Chondrocyte (in vitro differentiated cells): ENCODE measurements around the gene SMIM10L2A. TPM values are rescaled to one million over a fixed set of nuclear protein-coding genes. Genes with fewer than 3 reads are reported as not detected.

Experiments used
- DNase-seq: peaks from one replicate; pipeline ENCODE4 v3.0.0; 2021; ENCODE audit warnings: mixed read lengths, low spot score
- H3K27ac Mint-ChIP-seq: one replicate; pipeline ENCODE4 v1.8.0; 2021; ENCODE audit warnings: mild to moderate bottlenecking, moderate library complexity, mixed read lengths; ENCODE audit not compliant: unreplicated experiment
- H3K27me3 Mint-ChIP-seq: 2 replicates; pipeline ENCODE4 v1.8.0; 2021; ENCODE audit warnings: low read depth, mixed read lengths
- H3K36me3 Mint-ChIP-seq: 2 replicates; pipeline ENCODE4 v1.8.0; 2021; ENCODE audit warnings: low read depth, mixed read lengths
- H3K4me1 Mint-ChIP-seq: 2 replicates; pipeline ENCODE4 v1.8.0; 2021; ENCODE audit warnings: low read depth, mild to moderate bottlenecking, mixed read lengths
- H3K4me3 Mint-ChIP-seq: one replicate; pipeline ENCODE4 v1.8.0; 2021; ENCODE audit warnings: mild to moderate bottlenecking, moderate library complexity, mixed read lengths; ENCODE audit not compliant: unreplicated experiment
- H3K9me3 Mint-ChIP-seq: 2 replicates; pipeline ENCODE4 v1.8.0; 2021; ENCODE audit warnings: low read depth, mixed read lengths
- long read RNA-seq: library from polyadenylated mRNA; stranded (forward); transcript quantifications from one replicate; pipeline ENCODE4 v2.0.0, GENCODE V29; 2021
- total RNA-seq: library from RNA; stranded (reverse); gene quantifications from 3 replicates; pipeline ENCODE4 v1.2.1, GENCODE V29; 2021
- TF ChIP-seq, protein P1 (sequence below): fragments of 200-600 bp; sonication (generic); IDR thresholded peaks from 2 replicates; pipeline ENCODE4 v1.5.0; 2021; ENCODE audit warnings: antibody characterized with exemption, mild to moderate bottlenecking, moderate library complexity

Gene SMIM10L2A
- 0.27 to 0.62 TPM (median 0.40 TPM) in 3 replicates for total RNA-seq
- long read RNA-seq, result 0 reads

DNA sequence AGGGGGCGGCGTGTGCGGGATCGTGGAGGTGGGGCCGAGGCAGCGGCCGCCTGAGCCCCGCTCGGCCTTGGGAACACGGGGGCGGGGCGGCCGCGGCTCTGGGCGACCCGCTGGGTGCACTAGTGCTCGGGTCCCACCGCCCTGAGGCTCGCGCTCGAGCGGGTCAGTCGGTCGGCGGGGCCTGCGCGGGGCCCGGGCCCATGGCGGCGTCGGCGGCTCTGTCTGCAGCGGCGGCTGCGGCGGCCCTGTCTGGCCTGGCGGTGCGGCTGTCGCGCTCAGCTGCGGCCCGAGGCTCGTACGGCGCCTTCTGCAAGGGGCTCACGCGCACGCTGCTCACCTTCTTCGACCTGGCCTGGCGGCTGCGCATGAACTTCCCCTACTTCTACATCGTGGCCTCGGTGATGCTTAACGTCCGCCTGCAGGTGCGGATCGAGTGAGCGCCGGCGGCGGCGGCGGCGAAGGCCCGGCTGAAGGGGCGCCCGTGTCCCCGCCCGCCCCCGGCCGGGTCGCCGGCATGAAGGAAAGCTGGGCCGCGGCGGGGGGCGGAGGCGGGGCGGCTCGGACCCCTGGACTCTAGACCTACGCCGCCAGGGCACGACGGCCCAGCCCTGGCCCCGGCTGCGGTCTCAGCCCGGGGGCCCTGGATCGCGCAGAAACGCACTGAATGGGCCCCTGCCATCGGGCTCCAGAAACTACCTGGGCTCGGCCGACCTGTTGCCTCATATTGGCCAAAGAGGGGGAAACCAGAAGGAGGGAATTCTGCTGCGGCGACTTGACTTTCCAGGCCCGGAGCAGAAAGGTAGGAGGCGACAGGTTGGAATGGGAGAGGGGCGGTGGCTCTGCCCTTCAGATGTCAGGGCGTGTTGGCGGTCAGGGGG is at the start of gene SMIM10L2A:
Gene SMIM10L2A (plus strand): TSS at position 13 of the 878 bp plus-strand sequence. CDS start 188 bp downstream, at position 201.
- no peak within 1 kb of the TSS for H3K27ac Mint-ChIP-seq

DNA sequence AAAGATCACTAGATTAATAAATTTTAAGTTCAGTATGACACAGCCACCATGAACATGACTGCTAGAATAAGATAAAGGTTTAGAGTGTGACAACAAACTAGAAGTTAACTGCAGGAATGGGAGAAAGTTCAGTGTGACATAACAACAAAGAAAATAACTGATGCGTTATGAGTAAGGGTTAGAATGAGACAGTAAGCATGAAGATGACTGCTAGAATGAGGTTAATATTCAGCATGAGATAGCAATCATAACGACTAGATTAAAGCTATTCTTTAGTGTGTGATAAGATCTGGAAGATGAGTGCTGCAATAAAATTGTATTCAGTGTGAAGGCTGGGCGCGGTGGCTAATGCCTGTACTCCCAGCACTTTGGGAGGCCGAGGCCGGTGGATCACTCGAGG is 48.4 kb upstream of the SMIM10L2A start:
- TF ChIP-seq, protein P1, sequence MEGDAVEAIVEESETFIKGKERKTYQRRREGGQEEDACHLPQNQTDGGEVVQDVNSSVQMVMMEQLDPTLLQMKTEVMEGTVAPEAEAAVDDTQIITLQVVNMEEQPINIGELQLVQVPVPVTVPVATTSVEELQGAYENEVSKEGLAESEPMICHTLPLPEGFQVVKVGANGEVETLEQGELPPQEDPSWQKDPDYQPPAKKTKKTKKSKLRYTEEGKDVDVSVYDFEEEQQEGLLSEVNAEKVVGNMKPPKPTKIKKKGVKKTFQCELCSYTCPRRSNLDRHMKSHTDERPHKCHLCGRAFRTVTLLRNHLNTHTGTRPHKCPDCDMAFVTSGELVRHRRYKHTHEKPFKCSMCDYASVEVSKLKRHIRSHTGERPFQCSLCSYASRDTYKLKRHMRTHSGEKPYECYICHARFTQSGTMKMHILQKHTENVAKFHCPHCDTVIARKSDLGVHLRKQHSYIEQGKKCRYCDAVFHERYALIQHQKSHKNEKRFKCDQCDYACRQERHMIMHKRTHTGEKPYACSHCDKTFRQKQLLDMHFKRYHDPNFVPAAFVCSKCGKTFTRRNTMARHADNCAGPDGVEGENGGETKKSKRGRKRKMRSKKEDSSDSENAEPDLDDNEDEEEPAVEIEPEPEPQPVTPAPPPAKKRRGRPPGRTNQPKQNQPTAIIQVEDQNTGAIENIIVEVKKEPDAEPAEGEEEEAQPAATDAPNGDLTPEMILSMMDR, result no peak
- H3K4me1 Mint-ChIP-seq, result no peaks in the 10 kb centered on the region
- no peak overlapping the region for H3K4me3 Mint-ChIP-seq
- no peaks in the 10 kb centered on the region for H3K27me3 Mint-ChIP-seq
- no peaks in the 10 kb centered on the region for H3K36me3 Mint-ChIP-seq
- DNase-seq, result no peak
- peaks cover 12% of the 10 kb centered on the region for H3K9me3 Mint-ChIP-seq
- no peak overlapping the region for H3K27ac Mint-ChIP-seq

More for the DNA sequence above, at the start of gene SMIM10L2A:
- H3K9me3 Mint-ChIP-seq, result peaks cover 17% of the 10 kb centered on the region
- TF ChIP-seq, protein P1, result no peak
- no peaks in the 10 kb centered on the region for H3K36me3 Mint-ChIP-seq
- H3K4me3 Mint-ChIP-seq, result peak within 1 kb of the TSS; percentile 49
- H3K4me1 Mint-ChIP-seq, result no peaks in the 10 kb centered on the region
- no peak for DNase-seq
- H3K27me3 Mint-ChIP-seq, result peaks cover 6% of the 10 kb centered on the region

DNA sequence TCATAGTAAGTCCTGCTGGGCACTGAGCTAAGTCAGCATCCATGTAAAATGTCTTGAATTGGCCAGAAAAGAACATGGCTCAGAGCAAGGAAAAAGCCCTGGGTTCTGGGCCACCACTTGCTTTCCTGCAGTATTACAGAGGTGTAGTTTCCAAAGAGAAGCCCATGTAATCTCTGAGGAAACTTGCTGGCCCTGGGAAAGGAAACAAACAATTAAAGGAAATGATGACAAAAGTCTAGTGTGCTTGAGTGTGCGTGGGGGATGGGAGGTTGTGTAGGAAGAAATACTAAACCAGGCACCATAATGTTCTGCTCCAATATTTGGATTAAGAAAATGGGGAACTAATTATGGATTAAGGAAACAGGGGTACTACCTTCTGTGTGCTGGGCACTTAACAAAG is 39.5 kb upstream of the SMIM10L2A start:
- H3K36me3 Mint-ChIP-seq, result no peaks in the 10 kb centered on the region

DNA sequence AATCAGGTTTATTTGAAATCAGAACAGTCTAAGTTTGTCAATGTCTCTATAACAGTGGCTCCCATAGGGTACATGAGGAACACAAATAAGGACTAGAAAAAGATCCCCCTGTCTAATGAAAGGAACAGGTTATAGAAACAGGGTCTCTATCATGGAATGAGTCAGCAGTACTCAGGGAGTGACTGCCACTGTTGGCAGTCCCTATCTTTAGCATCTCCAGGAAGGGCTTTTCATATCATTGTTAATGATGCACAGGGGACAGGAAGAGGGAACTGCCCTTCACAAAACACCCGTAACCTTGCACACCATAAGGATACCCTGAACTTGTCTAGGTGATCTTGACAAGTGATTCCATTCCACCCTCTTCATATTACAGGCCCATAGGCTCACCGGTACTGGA is 38.5 kb upstream of the SMIM10L2A start:
- TF ChIP-seq, protein P1, result no peak
- no peaks in the 10 kb centered on the region for H3K4me1 Mint-ChIP-seq
- H3K27ac Mint-ChIP-seq, result no peak overlapping the region
- no peak for DNase-seq
- no peaks in the 10 kb centered on the region for H3K36me3 Mint-ChIP-seq
- H3K27me3 Mint-ChIP-seq, result no peaks in the 10 kb centered on the region
- peaks cover 8% of the 10 kb centered on the region for H3K9me3 Mint-ChIP-seq
- no peak overlapping the region for H3K4me3 Mint-ChIP-seq

More for the DNA sequence above, 39.5 kb upstream of the SMIM10L2A start:
- TF ChIP-seq, protein P1, result no peak
- Mint-ChIP-seq H3K27me3 (no peaks in the 10 kb centered on the region), H3K27ac (no peak overlapping the region), H3K4me1 (no peaks in the 10 kb centered on the region), H3K4me3 (no peak overlapping the region), H3K9me3 (peaks cover 8% of the 10 kb centered on the region)
- DNase-seq, result no peak

DNA sequence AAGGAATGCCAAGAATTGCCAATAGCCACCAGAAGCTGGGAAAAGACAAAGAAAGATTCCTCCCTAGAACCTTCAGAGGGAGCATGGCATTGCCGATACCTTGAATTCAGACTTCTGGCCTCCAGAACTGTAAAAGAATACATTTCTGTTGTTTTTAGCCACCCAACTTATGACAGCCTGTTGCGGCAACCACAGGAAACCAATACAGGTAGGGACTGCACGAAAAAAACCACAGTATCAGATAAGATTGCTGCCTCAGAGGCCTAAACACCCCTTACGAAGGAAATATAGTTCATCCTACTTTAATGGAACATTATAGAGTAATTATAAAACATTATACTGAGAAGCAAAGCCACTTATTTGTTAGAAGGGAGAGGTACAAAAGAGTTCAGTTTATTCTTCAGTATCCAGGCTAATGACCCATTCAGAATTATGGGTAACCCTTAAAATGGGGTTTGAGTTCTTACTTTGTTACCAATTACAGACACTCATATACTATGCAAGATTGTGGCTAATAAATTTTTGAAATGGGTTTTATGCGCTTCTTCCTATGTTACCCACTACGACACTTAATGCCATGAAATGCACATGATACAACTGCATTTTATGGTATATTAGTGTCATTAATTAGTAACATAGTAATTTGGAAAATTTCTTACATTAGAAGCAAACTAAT is 37.4 kb upstream of the SMIM10L2A start:
- H3K4me3 Mint-ChIP-seq, result no peak overlapping the region
- no peaks in the 10 kb centered on the region for H3K27me3 Mint-ChIP-seq
- TF ChIP-seq, protein P1, result no peak
- no peak for DNase-seq
- H3K4me1 Mint-ChIP-seq, result no peaks in the 10 kb centered on the region
- peaks cover 8% of the 10 kb centered on the region for H3K9me3 Mint-ChIP-seq
- H3K27ac Mint-ChIP-seq, result no peak overlapping the region
- H3K36me3 Mint-ChIP-seq, result no peaks in the 10 kb centered on the region
